GM12865 (cell line): Measurements from ENCODE around the gene COX19.
"Not testable (repeated sequence)": the region's sequence is repeated elsewhere in the genome, so short reads cannot be mapped to it uniquely, and the experiment has no call there.

ENCODE experiments used
- DNase-seq: peaks from one replicate; pipeline ENCODE4 v3.0.0; 2010; ENCODE audit warnings: low read depth
- H3K4me3 ChIP-seq: 2 replicates; pipeline ENCODE4 v1.5.1; 2011; ENCODE audit warnings: mild to moderate bottlenecking, low read depth, low read length, control low read depth
- CTCF ChIP-seq: IDR thresholded peaks from 2 replicates; pipeline ENCODE4 v1.5.1; 2011; ENCODE audit warnings: low read length, control low read depth, low read depth, inconsistent platforms; ENCODE audit not compliant: insufficient read depth; ENCODE audit errors: missing control alignments

The COX19 gene

GRCh38 chr7:1010226-1010625 is 34.9 kb upstream of the COX19 start:
- no peak for DNase-seq
- TF ChIP-seq CTCF, result no peak
- H3K4me3 ChIP-seq, result no peak overlapping the region

GRCh38 chr7:1009747-1010146 is 34.4 kb upstream of the COX19 start:
- TF ChIP-seq CTCF, result no peak
- no peak overlapping the region for H3K4me3 ChIP-seq
- no peak for DNase-seq

- no peak overlapping the region for H3K4me3 ChIP-seq
- no peak for TF ChIP-seq CTCF
- no peak for DNase-seq
These were observed 33.5 kb upstream of the COX19 start for GRCh38 chr7:1008733-1009363.

GRCh38 chr7:1007901-1008300 is 32.6 kb upstream of the COX19 start:
- H3K4me3 ChIP-seq, result no peak overlapping the region
- no peak for DNase-seq
- TF ChIP-seq CTCF, result no peak

GRCh38 chr7:1005303-1005702 is 30.0 kb upstream of the COX19 start:
- TF ChIP-seq CTCF, result no peak
- DNase-seq, result no peak
- H3K4me3 ChIP-seq, result no peak overlapping the region

- peak overlapping the region; percentile 0; the same call in 1 of the 2 replicates for H3K4me3 ChIP-seq
- no peak for TF ChIP-seq CTCF
- DNase-seq, result no peak
These were observed 28.9 kb upstream of the COX19 start for GRCh38 chr7:1004018-1004852.

GRCh38 chr7:1002445-1002844 is 27.1 kb upstream of the COX19 start:
- H3K4me3 ChIP-seq, result peak overlapping the region; percentile 54
- not testable (repeated sequence) for DNase-seq

- peak overlapping the region; percentile 54 for H3K4me3 ChIP-seq
- not testable (repeated sequence) for DNase-seq
These were observed 26.7 kb upstream of the COX19 start for GRCh38 chr7:1002026-1002425.

- peak overlapping the region; percentile 54 for H3K4me3 ChIP-seq
- DNase-seq, result peak; percentile 50
These were observed 25.9 kb upstream of the COX19 start for GRCh38 chr7:1001069-1001770.
